ENCODE data around the gene PPP1R27. TPM values are rescaled to one million over a fixed set of nuclear protein-coding genes. Genes with fewer than 3 reads are reported as not detected.

Gene PPP1R27
- not detected for total RNA-seq

GRCh38 chr17:81834831-81835267 lies at the start of gene PPP1R27:
Gene PPP1R27 (minus strand): TSS chr17:81835050. CDS start chr17:81834953, 97 bp downstream.
- no peak for DNase-seq
- Histone ChIP-seq H3K9me3 (no peaks in the 10 kb centered on the region), H3K27ac (peak within 1 kb of the TSS; percentile 85 to 99 (median 94)), H3K36me3 (no peaks in the 10 kb centered on the region), H3K27me3 (no peaks in the 10 kb centered on the region), H3K4me3 (peak within 1 kb of the TSS; percentile 47 to 87 (median 84)), H3K4me1 (peaks cover 0 to 23% (median 14%) of the 10 kb centered on the region in 4 donors)
- TF ChIP-seq POLR2A (IDR thresholded peaks at IDR 0.05), result no peak
- TF ChIP-seq CTCF (IDR thresholded peaks at IDR 0.05), result no peak

GRCh38 chr17:81884520-81884919 lies 49.7 kb upstream of the PPP1R27 start:
- Histone ChIP-seq H3K36me3 (peaks cover 0 to 59% (median 3%) of the 10 kb centered on the region in 3 donors), H3K4me1 (no peaks in the 10 kb centered on the region), H3K27ac (no peak overlapping the region), H3K9me3 (no peaks in the 10 kb centered on the region), H3K27me3 (no peaks in the 10 kb centered on the region), H3K4me3 (no peak overlapping the region)
- no peak for DNase-seq
- TF ChIP-seq POLR2A (IDR thresholded peaks at IDR 0.05) (no peak), CTCF (IDR thresholded peaks at IDR 0.05) (no peak)

GRCh38 chr17:81879121-81879520 lies 44.3 kb upstream of the PPP1R27 start:
- no peak for DNase-seq
- Histone ChIP-seq H3K4me1 (no peaks in the 10 kb centered on the region), H3K4me3 (no peak overlapping the region), H3K27ac (no peak overlapping the region), H3K36me3 (peaks cover 0 to 21% (median 0%) of the 10 kb centered on the region in 3 donors), H3K27me3 (no peaks in the 10 kb centered on the region), H3K9me3 (no peaks in the 10 kb centered on the region)
- TF ChIP-seq POLR2A (IDR thresholded peaks at IDR 0.05), result no peak
- TF ChIP-seq CTCF (IDR thresholded peaks at IDR 0.05), result no peak

- H3K4me3 ChIP-seq, result no peak overlapping the region
- H3K27me3 ChIP-seq, result no peaks in the 10 kb centered on the region
- no peak for TF ChIP-seq CTCF (IDR thresholded peaks at IDR 0.05)
- no peak for TF ChIP-seq POLR2A (IDR thresholded peaks at IDR 0.05)
- peaks cover 0 to 13% (median 0%) of the 10 kb centered on the region in 3 donors for H3K36me3 ChIP-seq
- DNase-seq, result no peak
- no peak overlapping the region for H3K27ac ChIP-seq
- H3K9me3 ChIP-seq, result no peaks in the 10 kb centered on the region
- no peaks in the 10 kb centered on the region for H3K4me1 ChIP-seq
Observed at GRCh38 chr17:81878294-81878693, 43.4 kb upstream of the PPP1R27 start.

- Histone ChIP-seq H3K27me3 (no peaks in the 10 kb centered on the region), H3K27ac (no peak overlapping the region), H3K4me3 (no peak overlapping the region), H3K9me3 (no peaks in the 10 kb centered on the region), H3K36me3 (peaks cover 0 to 13% (median 0%) of the 10 kb centered on the region in 3 donors), H3K4me1 (peaks cover 0 to 4% (median 0%) of the 10 kb centered on the region in 4 donors)
- no peak for DNase-seq
- TF ChIP-seq CTCF (IDR thresholded peaks at IDR 0.05), result no peak
- TF ChIP-seq POLR2A (IDR thresholded peaks at IDR 0.05), result no peak
Observed at GRCh38 chr17:81877569-81877968, 42.7 kb upstream of the PPP1R27 start.
